Keratinocyte (primary cell): ENCODE results near the gene PCA3. TPM values are rescaled to one million over a fixed set of nuclear protein-coding genes. Genes with fewer than 3 reads are reported as not detected.

Experiments used
- DNase-seq: peaks from one replicate; pipeline ENCODE4 v3.0.0-alpha.2; 2011; ENCODE audit warnings: low read depth, missing footprints, low spot score
- FAIRE-seq: peaks from 2 replicates; lab custom pipeline; 2011; peaks lifted over from hg19 to GRCh38; lab: Jason Lieb, UNC
- H2AFZ ChIP-seq: 2 replicates; pipeline ENCODE4 v1.6.0; 2012; ENCODE audit warnings: low read length, control low read depth, inconsistent platforms; ENCODE audit not compliant: control insufficient read depth
- H3K27ac ChIP-seq: 2 replicates; pipeline ENCODE4 v1.5.1; 2011; ENCODE audit warnings: low read length; ENCODE audit not compliant: control insufficient read depth, insufficient read depth
- H3K27me3 ChIP-seq: 3 replicates; pipeline ENCODE4 v1.6.0; 2011; ENCODE audit warnings: low read length; ENCODE audit not compliant: control insufficient read depth, insufficient read depth; ENCODE audit errors: extremely low read depth
- H3K36me3 ChIP-seq, 2 experiments: 2 replicates in 1 of 2; 3 replicates in 1 of 2; pipeline ENCODE4 v1.5.1; 2011; ENCODE audit warnings: low read length in 2 of 2, mild to moderate bottlenecking in 1 of 2; ENCODE audit not compliant: control insufficient read depth in 2 of 2, insufficient read depth in 2 of 2; ENCODE audit errors: extremely low read depth in 1 of 2
- H3K4me1 ChIP-seq: 3 replicates; pipeline ENCODE4 v1.5.1; 2011; ENCODE audit warnings: low read length; ENCODE audit not compliant: control insufficient read depth, insufficient read depth; ENCODE audit errors: extremely low read depth
- H3K4me2 ChIP-seq: 3 replicates; pipeline ENCODE4 v1.6.0; 2011; ENCODE audit warnings: low read depth, low read length; ENCODE audit not compliant: control insufficient read depth, insufficient read depth; ENCODE audit errors: extremely low read depth
- H3K4me3 ChIP-seq, 3 experiments: fragments of 200-600 bp in 1 of 3; sonication (generic) in 1 of 3; 2 replicates in 2 of 3; 3 replicates in 1 of 3; pipeline ENCODE4 v1.5.1; 2011 to 2016; ENCODE audit warnings: low read length in 3 of 3, mild to moderate bottlenecking in 3 of 3, control low read depth in 2 of 3, inconsistent platforms in 1 of 3, low read depth in 1 of 3, mixed read lengths in 1 of 3, mixed run types in 1 of 3, moderate library complexity in 1 of 3; ENCODE audit not compliant: control insufficient read depth in 2 of 3, insufficient read depth in 2 of 3; ENCODE audit errors: extremely low read depth in 1 of 3
- H3K79me2 ChIP-seq: 2 replicates; pipeline ENCODE4 v1.6.0; 2012; ENCODE audit warnings: low read length; ENCODE audit not compliant: control insufficient read depth, insufficient read depth
- H3K9ac ChIP-seq: 3 replicates; pipeline ENCODE4 v1.6.0; 2011; ENCODE audit warnings: low read length; ENCODE audit not compliant: control insufficient read depth, insufficient read depth; ENCODE audit errors: extremely low read depth
- H3K9me1 ChIP-seq: 3 replicates; pipeline ENCODE4 v1.6.0; 2011; ENCODE audit warnings: low read length; ENCODE audit not compliant: control insufficient read depth, insufficient read depth; ENCODE audit errors: extremely low read depth
- H3K9me3 ChIP-seq: 2 replicates; pipeline ENCODE4 v1.5.1; 2012; ENCODE audit warnings: low read depth, low read length; ENCODE audit not compliant: control insufficient read depth
- H4K20me1 ChIP-seq: 3 replicates; pipeline ENCODE4 v1.6.0; 2011; ENCODE audit warnings: low read length; ENCODE audit not compliant: control insufficient read depth, insufficient read depth; ENCODE audit errors: extremely low read depth
- EZH2 ChIP-seq: IDR thresholded peaks from one replicate; pipeline ENCODE4 v1.6.1; 2012; ENCODE audit warnings: inconsistent platforms, mild to moderate bottlenecking, low read length, moderate library complexity
- dilution Hi-C: fragments of 300-500 bp; cut with MboI; formaldehyde crosslinking; loops from one replicate; pipeline ENCODE4 v1.7.0; 2020; ENCODE audit warnings: low sequenced_read_pairs; ENCODE audit not compliant: extremely low pct_ligation_motif_present
- polyA plus RNA-seq, 5 experiments: library from polyadenylated mRNA; depleted of rRNA in 3 of 5; stranded (reverse) in 3 of 5; stranded (forward) in 1 of 5; unstranded in 1 of 5; fragments of >200 nt; gene quantifications; 1 replicate in 1 of 5; 2 replicates in 3 of 5; 3 replicates in 1 of 5; pipeline versions ENCODE4 v1.2.1 to v1.2.3, GENCODE V29; 2011 to 2012; ENCODE audit warnings: missing spikeins in 2 of 5, low read depth in 1 of 5, low replicate concordance in 1 of 5
- TF ChIP-seq, protein P1 (sequence below), 3 experiments: IDR thresholded peaks in 1 of 3; conservative IDR thresholded peaks in 1 of 3; optimal IDR thresholded peaks in 1 of 3; 2 replicates in 2 of 3; 3 replicates in 1 of 3; pipeline versions ENCODE3 to v1.5.1; 2011; ENCODE audit warnings: low read length in 3 of 3, mild to moderate bottlenecking in 3 of 3, moderate library complexity in 2 of 3, control low read depth in 1 of 3, inconsistent platforms in 1 of 3; ENCODE audit not compliant: insufficient read depth in 2 of 3; ENCODE audit errors: extremely low read depth in 1 of 3

Gene PCA3
- polyA plus RNA-seq, 1 donor (not counting 4 experiments of a cell fraction or from before 2014, with no cell fraction given), result not detected

DNA sequence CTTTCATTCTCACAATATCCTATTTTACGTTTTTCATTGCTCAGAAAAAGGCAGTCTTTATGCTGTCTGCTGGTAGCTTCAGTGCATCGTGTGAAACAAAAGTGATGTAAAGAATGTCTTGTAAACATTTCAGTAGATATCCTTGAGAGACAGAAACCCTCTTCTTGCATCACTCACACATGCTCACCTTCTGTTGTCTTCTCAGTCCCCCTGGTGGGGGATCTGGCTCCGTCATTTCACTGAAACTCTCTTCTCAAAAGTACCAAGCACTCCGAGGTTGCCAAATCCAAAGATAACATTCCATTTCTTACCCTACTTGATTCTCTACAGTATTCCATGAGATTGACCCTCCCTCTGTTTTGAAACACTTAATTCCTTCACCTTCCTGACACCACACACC is 46.1 kb upstream of the PCA3 start:
- no peaks in the 10 kb centered on the region for H3K9me3 ChIP-seq
- H2AFZ ChIP-seq, result no peak overlapping the region
- no peak overlapping the region for H3K4me2 ChIP-seq
- H3K79me2 ChIP-seq, result no peaks in the 10 kb centered on the region
- no peaks in the 10 kb centered on the region for H3K4me1 ChIP-seq
- no peak for DNase-seq
- dilution Hi-C loops, result no loop called here
- H3K9ac ChIP-seq, result no peak overlapping the region
- no peaks in the 10 kb centered on the region for H3K9me1 ChIP-seq
- no peak for FAIRE-seq
- H3K36me3 ChIP-seq, result no peaks in the 10 kb centered on the region
- H3K4me3 ChIP-seq, result no peak overlapping the region
- H4K20me1 ChIP-seq, result no peaks in the 10 kb centered on the region
- H3K27ac ChIP-seq, result no peak overlapping the region
- TF ChIP-seq, protein P1, sequence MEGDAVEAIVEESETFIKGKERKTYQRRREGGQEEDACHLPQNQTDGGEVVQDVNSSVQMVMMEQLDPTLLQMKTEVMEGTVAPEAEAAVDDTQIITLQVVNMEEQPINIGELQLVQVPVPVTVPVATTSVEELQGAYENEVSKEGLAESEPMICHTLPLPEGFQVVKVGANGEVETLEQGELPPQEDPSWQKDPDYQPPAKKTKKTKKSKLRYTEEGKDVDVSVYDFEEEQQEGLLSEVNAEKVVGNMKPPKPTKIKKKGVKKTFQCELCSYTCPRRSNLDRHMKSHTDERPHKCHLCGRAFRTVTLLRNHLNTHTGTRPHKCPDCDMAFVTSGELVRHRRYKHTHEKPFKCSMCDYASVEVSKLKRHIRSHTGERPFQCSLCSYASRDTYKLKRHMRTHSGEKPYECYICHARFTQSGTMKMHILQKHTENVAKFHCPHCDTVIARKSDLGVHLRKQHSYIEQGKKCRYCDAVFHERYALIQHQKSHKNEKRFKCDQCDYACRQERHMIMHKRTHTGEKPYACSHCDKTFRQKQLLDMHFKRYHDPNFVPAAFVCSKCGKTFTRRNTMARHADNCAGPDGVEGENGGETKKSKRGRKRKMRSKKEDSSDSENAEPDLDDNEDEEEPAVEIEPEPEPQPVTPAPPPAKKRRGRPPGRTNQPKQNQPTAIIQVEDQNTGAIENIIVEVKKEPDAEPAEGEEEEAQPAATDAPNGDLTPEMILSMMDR (optimal IDR thresholded peaks at IDR 0.05 in 1 of 3, IDR thresholded peaks at IDR 0.05 in 1 of 3, conservative IDR thresholded peaks at IDR 0.05 in 1 of 3; ENCODE audit: extremely low read depth in 1 of 3, insufficient read depth in 2 of 3, low read length in 3 of 3), result no peak
- no peak for TF ChIP-seq EZH2
- no peaks in the 10 kb centered on the region for H3K27me3 ChIP-seq

DNA sequence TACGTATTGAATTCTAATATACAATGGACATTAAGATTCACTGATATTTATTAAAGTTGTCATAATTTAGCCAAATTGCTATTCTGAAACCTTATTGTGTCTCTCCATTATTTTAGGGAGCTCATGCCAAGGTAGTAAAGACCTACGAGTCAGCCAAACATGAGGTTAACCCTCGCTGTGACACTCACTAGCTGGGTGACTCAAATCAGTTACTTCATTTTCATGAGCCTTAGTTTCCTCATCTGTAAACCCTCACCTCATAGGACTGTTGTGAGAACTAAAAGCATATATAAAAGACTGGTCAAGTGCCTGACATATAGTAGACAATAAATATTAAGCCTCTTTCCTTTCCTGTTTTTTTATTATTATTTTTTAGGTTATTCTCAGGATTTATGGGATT is 44.0 kb upstream of the PCA3 start:
- no peak overlapping the region for H2AFZ ChIP-seq
- FAIRE-seq (no peak), DNase-seq (no peak)
- no peaks in the 10 kb centered on the region for H3K4me1 ChIP-seq
- H3K79me2 ChIP-seq, result no peaks in the 10 kb centered on the region
- no peak overlapping the region for H3K9ac ChIP-seq
- no peaks in the 10 kb centered on the region for H3K9me3 ChIP-seq
- no peaks in the 10 kb centered on the region for H3K36me3 ChIP-seq
- no peaks in the 10 kb centered on the region for H3K9me1 ChIP-seq
- H4K20me1 ChIP-seq, result no peaks in the 10 kb centered on the region
- H3K4me3 ChIP-seq, result no peak overlapping the region
- TF ChIP-seq EZH2, result no peak
- TF ChIP-seq, protein P1 (optimal IDR thresholded peaks at IDR 0.05 in 1 of 3, IDR thresholded peaks at IDR 0.05 in 1 of 3, conservative IDR thresholded peaks at IDR 0.05 in 1 of 3; ENCODE audit: extremely low read depth in 1 of 3, insufficient read depth in 2 of 3, low read length in 3 of 3), result no peak
- no peak overlapping the region for H3K27ac ChIP-seq
- dilution Hi-C loops, result no loop called here
- no peaks in the 10 kb centered on the region for H3K27me3 ChIP-seq
- no peak overlapping the region for H3K4me2 ChIP-seq
